Glomerular visceral epithelial cell (primary cell): ENCODE results near the gene DNAH9.

Experiments
- DNase-seq: peaks from one replicate; pipeline ENCODE4 v3.0.0-alpha.2; 2016; ENCODE audit errors: extremely low spot score

The DNAH9 gene

GRCh38 chr17:11671126-11671525 lies 72.9 kb downstream of the DNAH9 start:
- no peak for DNase-seq

- DNase-seq, result no peak
Measured at GRCh38 chr17:11682646-11683045, 84.4 kb downstream of the DNAH9 start.

GRCh38 chr17:11690681-11691080 lies 92.4 kb downstream of the DNAH9 start:
- DNase-seq, result no peak

GRCh38 chr17:11692688-11693087 lies 94.4 kb downstream of the DNAH9 start:
- no peak for DNase-seq

GRCh38 chr17:11693284-11693683 lies 95.0 kb downstream of the DNAH9 start:
- DNase-seq, result no peak

GRCh38 chr17:11700668-11701067 lies 102.4 kb downstream of the DNAH9 start:
- no peak for DNase-seq

GRCh38 chr17:11701911-11702310 lies 103.6 kb downstream of the DNAH9 start:
- DNase-seq, result no peak

GRCh38 chr17:11704041-11704440 lies 105.8 kb downstream of the DNAH9 start:
- no peak for DNase-seq

GRCh38 chr17:11705111-11705510 lies 106.8 kb downstream of the DNAH9 start:
- peak; percentile 2 for DNase-seq

GRCh38 chr17:11707586-11707985 lies 109.3 kb downstream of the DNAH9 start:
- no peak for DNase-seq

GRCh38 chr17:11712456-11712855 lies 114.2 kb downstream of the DNAH9 start:
- no peak for DNase-seq

- DNase-seq, result no peak
Measured at GRCh38 chr17:11719203-11719602, 120.9 kb downstream of the DNAH9 start.

GRCh38 chr17:11719856-11720255 lies 121.6 kb downstream of the DNAH9 start:
- DNase-seq, result no peak

GRCh38 chr17:11720816-11721215 lies 122.5 kb downstream of the DNAH9 start:
- no peak for DNase-seq

GRCh38 chr17:11730747-11731146 lies 132.5 kb downstream of the DNAH9 start:
- no peak for DNase-seq

GRCh38 chr17:11736613-11737312 lies 138.5 kb downstream of the DNAH9 start:
- no peak for DNase-seq

GRCh38 chr17:11737313-11737679 lies 139.0 kb downstream of the DNAH9 start:
- DNase-seq, result no peak

GRCh38 chr17:11738151-11738550 lies 139.9 kb downstream of the DNAH9 start:
- no peak for DNase-seq

GRCh38 chr17:11739351-11739750 lies 141.1 kb downstream of the DNAH9 start:
- no peak for DNase-seq

GRCh38 chr17:11739848-11740247 lies 141.6 kb downstream of the DNAH9 start:
- DNase-seq, result no peak

- DNase-seq, result no peak
Measured at GRCh38 chr17:11742886-11743285, 144.6 kb downstream of the DNAH9 start.

- DNase-seq, result no peak
Measured at GRCh38 chr17:11744696-11745095, 146.4 kb downstream of the DNAH9 start.

- no peak for DNase-seq
Measured at GRCh38 chr17:11747441-11747840, 149.2 kb downstream of the DNAH9 start.

GRCh38 chr17:11757815-11758214 lies 159.5 kb downstream of the DNAH9 start:
- DNase-seq, result no peak
